H1 (cell line): Measurements from ENCODE around the gene GTF3C2. TPM values are rescaled to one million over a fixed set of nuclear protein-coding genes. Genes with fewer than 3 reads are reported as not detected.

Source experiments
- CTCF ChIA-PET: fragments of 300-600 bp; sonication (Branson Sonifier 250); formaldehyde crosslinking; loops from one replicate; lab custom pipeline; 2021; ENCODE audit not compliant: partially characterized antibody; lab: Charles Lee
- POLR2A ChIA-PET: fragments of 300-600 bp; sonication (Branson Sonifier 250); formaldehyde crosslinking; loops from one replicate; lab custom pipeline; 2021; ENCODE audit warnings: inconsistent platforms; ENCODE audit not compliant: partially characterized antibody; lab: Charles Lee
- DNase-seq, 2 experiments: peaks; one replicate each; pipeline versions ENCODE4 v3.0.0 to v3.0.0-alpha.2; 2010 to 2022; ENCODE audit warnings: low spot score in 2 of 2, low read depth in 1 of 2, mixed read lengths in 1 of 2
- FAIRE-seq: peaks from 2 replicates; lab custom pipeline; 2011; peaks lifted over from hg19 to GRCh38; lab: Jason Lieb, UNC
- H2AFZ ChIP-seq: 2 replicates; pipeline ENCODE4 v1.8.1; 2012; ENCODE audit warnings: low read length, inconsistent platforms
- H2AK5ac ChIP-seq: 2 replicates; pipeline ENCODE4 v1.6.1; 2013; ENCODE audit warnings: low read depth, low read length
- H2BK120ac ChIP-seq: replicated peaks from 2 replicates; pipeline ENCODE3; 2013; ENCODE audit warnings: low read depth, low read length, inconsistent platforms
- H2BK12ac ChIP-seq: 2 replicates; pipeline ENCODE4 v1.6.1; 2013; ENCODE audit warnings: low read depth, low read length
- H2BK15ac ChIP-seq: 2 replicates; pipeline ENCODE4 v1.6.1; 2013; ENCODE audit warnings: low read length
- H2BK20ac ChIP-seq: 2 replicates; pipeline ENCODE4 v1.6.1; 2013; ENCODE audit warnings: low read length
- H2BK5ac ChIP-seq: 2 replicates; pipeline ENCODE4 v1.6.1; 2013; ENCODE audit warnings: low read depth, low read length
- H3K14ac ChIP-seq: 2 replicates; pipeline ENCODE4 v1.6.1; 2013; ENCODE audit warnings: inconsistent platforms; ENCODE audit not compliant: insufficient read length
- H3K18ac ChIP-seq: 2 replicates; pipeline ENCODE4 v1.6.1; 2013; ENCODE audit warnings: low read length; ENCODE audit errors: extremely low read depth
- H3K23ac ChIP-seq: 2 replicates; pipeline ENCODE4 v1.6.1; 2013; ENCODE audit warnings: inconsistent platforms; ENCODE audit not compliant: insufficient read length
- H3K23me2 ChIP-seq: 2 replicates; pipeline ENCODE4 v1.6.1; 2013; ENCODE audit warnings: low read depth, low read length
- H3K27ac ChIP-seq: 2 replicates; pipeline ENCODE4 v1.6.1; 2011; ENCODE audit warnings: low read depth, low read length, inconsistent platforms
- H3K27me3 ChIP-seq, 4 experiments: replicated peaks in 1 of 4; 1 replicate in 1 of 4; 2 replicates in 3 of 4; pipeline versions ENCODE4 v1.6.1 to v1.8.1; 2011 to 2013; ENCODE audit warnings: low read length in 3 of 4, mild to moderate bottlenecking in 3 of 4, inconsistent platforms in 2 of 4, mixed read lengths in 2 of 4, moderate library complexity in 1 of 4; ENCODE audit not compliant: control insufficient read depth in 3 of 4, insufficient read depth in 3 of 4; ENCODE audit errors: extremely low read depth in 1 of 4
- H3K36me3 ChIP-seq, 4 experiments: 2 replicates each; pipeline versions ENCODE4 v1.6.1 to v1.8.1; 2011 to 2013; ENCODE audit warnings: mild to moderate bottlenecking in 4 of 4, low read length in 3 of 4, moderate library complexity in 2 of 4, control low read depth in 1 of 4, inconsistent platforms in 1 of 4; ENCODE audit not compliant: insufficient read depth in 4 of 4, control insufficient read depth in 2 of 4
- H3K4ac ChIP-seq: replicated peaks from 2 replicates; pipeline ENCODE3; 2013; ENCODE audit warnings: low read length, low read depth, mixed read lengths, inconsistent platforms; ENCODE audit not compliant: insufficient read length
- H3K4me1 ChIP-seq, 4 experiments: replicated peaks in 1 of 4; 1 replicate in 1 of 4; 2 replicates in 3 of 4; pipeline versions ENCODE4 v1.6.1 to v1.8.1; 2011 to 2013; ENCODE audit warnings: low read length in 3 of 4, inconsistent platforms in 2 of 4, mixed read lengths in 1 of 4; ENCODE audit not compliant: insufficient read depth in 4 of 4, control insufficient read depth in 3 of 4
- H3K4me2 ChIP-seq, 2 experiments: 2 replicates each; pipeline versions ENCODE4 v1.6.1 to v1.8.1; 2011 to 2013; ENCODE audit warnings: low read depth in 2 of 2, low read length in 2 of 2, control low read depth in 1 of 2, inconsistent platforms in 1 of 2, mild to moderate bottlenecking in 1 of 2; ENCODE audit not compliant: insufficient read depth in 1 of 2
- H3K4me3 ChIP-seq, 4 experiments: fragments of 200-600, 300-600 bp in 1 of 4; sonication (generic), shearing (Covaris generic), sonication (Bioruptor Twin) in 1 of 4; 2 replicates each; pipeline versions ENCODE4 v1.5.1 to v1.8.1; 2011 to 2016; ENCODE audit warnings: low read length in 4 of 4, low read depth in 3 of 4, control low read depth in 2 of 4, inconsistent platforms in 2 of 4, mild to moderate bottlenecking in 2 of 4, mixed read lengths in 1 of 4, moderate library complexity in 1 of 4; ENCODE audit not compliant: insufficient read depth in 2 of 4; ENCODE audit errors: extremely low read depth in 1 of 4
- H3K56ac ChIP-seq: replicated peaks from 2 replicates; pipeline ENCODE3; 2013; ENCODE audit warnings: low read depth, mild to moderate bottlenecking, mixed read lengths, low read length, inconsistent platforms; ENCODE audit not compliant: insufficient read length
- H3K79me1 ChIP-seq: 2 replicates; pipeline ENCODE4 v1.6.1; 2013; ENCODE audit warnings: low read depth, low read length, control low read depth
- H3K79me2 ChIP-seq, 2 experiments: 2 replicates each; pipeline versions ENCODE4 v1.6.1 to v1.8.1; 2012 to 2013; ENCODE audit warnings: low read length in 2 of 2, mild to moderate bottlenecking in 2 of 2, inconsistent platforms in 1 of 2; ENCODE audit not compliant: insufficient read depth in 2 of 2, control insufficient read depth in 1 of 2
- H3K9ac ChIP-seq, 4 experiments: replicated peaks in 1 of 4; 1 replicate in 1 of 4; 2 replicates in 3 of 4; pipeline versions ENCODE4 v1.6.1 to v1.8.1; 2011 to 2013; ENCODE audit warnings: low read depth in 3 of 4, low read length in 3 of 4, control low read depth in 2 of 4, mild to moderate bottlenecking in 2 of 4, moderate library complexity in 2 of 4, inconsistent platforms in 1 of 4; ENCODE audit errors: extremely low read depth in 1 of 4
- H3K9me3 ChIP-seq, 2 experiments: 2 replicates each; pipeline versions ENCODE4 v1.6.1 to v1.8.1; 2012 to 2013; ENCODE audit warnings: mild to moderate bottlenecking in 2 of 2, moderate library complexity in 2 of 2, control low read depth in 1 of 2, inconsistent platforms in 1 of 2, low read depth in 1 of 2, low read length in 1 of 2, mixed read lengths in 1 of 2; ENCODE audit not compliant: insufficient read depth in 2 of 2
- H4K20me1 ChIP-seq, 2 experiments: replicated peaks in 1 of 2; 2 replicates each; pipeline versions ENCODE3 to v1.8.1; 2011 to 2013; ENCODE audit warnings: inconsistent platforms in 2 of 2, low read length in 2 of 2, mild to moderate bottlenecking in 1 of 2; ENCODE audit not compliant: insufficient read depth in 2 of 2, control insufficient read depth in 1 of 2
- H4K5ac ChIP-seq: 2 replicates; pipeline ENCODE4 v1.6.1; 2013; ENCODE audit warnings: low read length, low read depth, mixed read lengths, inconsistent platforms; ENCODE audit not compliant: insufficient read length
- H4K8ac ChIP-seq: 2 replicates; pipeline ENCODE4 v1.8.0; 2013; ENCODE audit warnings: mild to moderate bottlenecking, moderate library complexity, low read length, inconsistent platforms; ENCODE audit not compliant: insufficient read depth; ENCODE audit errors: extremely low read depth
- H4K91ac ChIP-seq: replicated peaks from 2 replicates; pipeline ENCODE3; 2013; ENCODE audit warnings: low read length, mixed read lengths, inconsistent platforms; ENCODE audit not compliant: insufficient read length
- CBX5 ChIP-seq: fragments of 300-800, 300-1000 bp; sonication (generic); IDR thresholded peaks from 2 replicates; pipeline ENCODE4 v1.7.1; 2016; ENCODE audit warnings: antibody characterized with exemption, low read length, low read depth
- WGBS, 2 experiments: shearing (Covaris generic) in 1 of 2; methylation state at CpG; one replicate each; pipeline versions ENCODE4 v1.1.6 to v1.1.7; 2013 to 2015; ENCODE audit warnings: low lambda C conversion rate in 2 of 2, mixed read lengths in 2 of 2, inconsistent platforms in 1 of 2, low coverage in 1 of 2, missing lambda C conversion rate in 1 of 2; ENCODE audit not compliant: insufficient replicate concordance in 2 of 2, insufficient coverage in 1 of 2, insufficient read length in 1 of 2; ENCODE audit errors: extremely low coverage in 1 of 2, missing lambda C conversion rate in 1 of 2; 5-methylcytosine and 5-hydroxymethylcytosine counted together
- polyA plus RNA-seq, 7 experiments: library from polyadenylated mRNA; depleted of rRNA in 3 of 7; stranded (reverse) in 5 of 7; unstranded in 2 of 7; fragments of >200 nt in 5 of 7; fragments of 200-250 nt in 2 of 7; gene quantifications; 1 replicate in 5 of 7; 2 replicates in 1 of 7; 4 replicates in 1 of 7; pipeline versions ENCODE4 v1.2.1 to v1.2.3, GENCODE V29; 2011 to 2013; ENCODE audit warnings: missing spikeins in 2 of 7, mixed read lengths in 2 of 7
- total RNA-seq: library from RNA; stranded (reverse); fragmentation: NEBNext Ultra II Directional; extraction: Animal tissue kit (Norgen Biotek cat#: 25700); gene quantifications from 2 replicates; pipeline ENCODE4 v1.2.1, GENCODE V29; 2021

GTF3C2 gene
- total and polyA plus RNA-seq, 2 of the 8 experiments (the other 6 are each of a cell fraction or from before 2014, with no cell fraction given) = 118 to 127 TPM

DNA sequence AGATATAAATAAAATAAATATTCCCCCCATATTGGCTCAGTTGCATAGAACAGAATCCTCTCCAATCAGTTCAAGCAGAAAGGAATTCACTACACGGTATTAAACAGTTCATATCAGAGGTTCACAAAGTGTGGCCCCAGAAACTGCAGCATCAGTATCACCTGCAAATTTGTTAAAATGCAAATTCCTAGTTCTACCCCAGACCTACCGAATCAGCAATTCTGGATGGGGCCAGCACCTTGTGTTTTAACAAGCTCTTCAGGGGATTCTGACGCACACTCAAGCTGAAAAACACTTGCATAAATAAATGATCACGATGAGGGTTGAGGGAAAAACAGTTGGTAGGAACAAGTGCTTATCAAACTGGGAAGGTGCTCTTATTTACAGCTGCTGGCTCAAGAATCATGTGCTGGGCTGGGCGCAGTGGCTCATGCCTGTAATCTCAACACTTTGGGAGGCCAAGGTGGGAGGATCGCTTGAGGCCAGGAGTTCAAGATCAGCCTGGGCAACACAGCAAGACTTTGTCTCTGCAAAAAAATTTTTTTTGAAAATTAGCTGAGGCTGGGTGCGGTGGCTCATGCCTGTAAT, 6.4 kb downstream of the GTF3C2 start:
- DNase-seq = no peak
- no peak overlapping the region for H3K4me3 ChIP-seq
- H2BK12ac ChIP-seq = no peak overlapping the region
- no peak overlapping the region for H2BK20ac ChIP-seq
- H3K9me3 ChIP-seq = no peaks in the 10 kb centered on the region
- no peak overlapping the region for H3K18ac ChIP-seq
- H3K23ac ChIP-seq = no peak overlapping the region
- no peak overlapping the region for H2BK120ac ChIP-seq
- H3K79me1 ChIP-seq = no peaks in the 10 kb centered on the region; the same call in 1 of the 2 replicates
- no peak overlapping the region for H3K14ac ChIP-seq
- H3K23me2 ChIP-seq = no peaks in the 10 kb centered on the region
- no peak overlapping the region for H4K91ac ChIP-seq
- no peak overlapping the region for H4K5ac ChIP-seq
- no peak overlapping the region for H2BK5ac ChIP-seq
- no peak overlapping the region for H2BK15ac ChIP-seq
- peaks cover 0 to 5% (median 3%) of the 10 kb centered on the region in 4 experiments; a peak in 3 of 8 replicates for H3K36me3 ChIP-seq
- CTCF ChIA-PET = interaction anchor here (0.9 to 2.5 kb wide), 10 partner anchors 10 to 1510 kb away, joined by 3 to 8 read pairs (median 4); partner anchors contain the start of gene EIF2B4
- H3K27ac ChIP-seq = no peak overlapping the region
- FAIRE-seq = no peak
- no peak overlapping the region for H4K8ac ChIP-seq
- H3K79me2 ChIP-seq = peaks cover 15 to 94% of the 10 kb centered on the region in 2 experiments
- no peak overlapping the region for H3K56ac ChIP-seq
- no peak overlapping the region for H3K9ac ChIP-seq
- H3K4me1 ChIP-seq = peaks cover 0 to 6% (median 2%) of the 10 kb centered on the region in 4 experiments; a peak in 3 of 7 replicates
- 94% methylated on average over 7 of the region's 7 CpGs; no CpG with 5 or more reads in 1 of the 2 experiments for WGBS, 2 experiments
- H3K27me3 ChIP-seq = no peaks in the 10 kb centered on the region
- peaks cover 3 to 8% of the 10 kb centered on the region in 2 experiments for H4K20me1 ChIP-seq
- POLR2A ChIA-PET = interaction anchor here (0.8 to 9.5 kb wide), 8 partner anchors 10 to 227 kb away, joined by 4 to 135 read pairs (median 8); partner anchors contain the start of genes EIF2B4, MPV17 and SNX17
- TF ChIP-seq CBX5 = no peak
- no peak overlapping the region for H2AK5ac ChIP-seq
- H3K4me2 ChIP-seq = no peak overlapping the region
- no peak overlapping the region for H2AFZ ChIP-seq
- no peak overlapping the region for H3K4ac ChIP-seq
